Hematopoietic multipotent progenitor cell treated with erythropoietin and hydrocortisone succinate and interleukin-3 and kit ligand, for 6 days (in vitro differentiated cells): ENCODE measurements around the gene LMO2.
"Not testable (repeated sequence)": the region's sequence is repeated elsewhere in the genome, so short reads cannot be mapped to it uniquely, and the experiment has no call there.

Source experiments
- DNase-seq: peaks from one replicate; pipeline ENCODE4 v3.0.0-alpha.2; 2015

The LMO2 gene

DNA sequence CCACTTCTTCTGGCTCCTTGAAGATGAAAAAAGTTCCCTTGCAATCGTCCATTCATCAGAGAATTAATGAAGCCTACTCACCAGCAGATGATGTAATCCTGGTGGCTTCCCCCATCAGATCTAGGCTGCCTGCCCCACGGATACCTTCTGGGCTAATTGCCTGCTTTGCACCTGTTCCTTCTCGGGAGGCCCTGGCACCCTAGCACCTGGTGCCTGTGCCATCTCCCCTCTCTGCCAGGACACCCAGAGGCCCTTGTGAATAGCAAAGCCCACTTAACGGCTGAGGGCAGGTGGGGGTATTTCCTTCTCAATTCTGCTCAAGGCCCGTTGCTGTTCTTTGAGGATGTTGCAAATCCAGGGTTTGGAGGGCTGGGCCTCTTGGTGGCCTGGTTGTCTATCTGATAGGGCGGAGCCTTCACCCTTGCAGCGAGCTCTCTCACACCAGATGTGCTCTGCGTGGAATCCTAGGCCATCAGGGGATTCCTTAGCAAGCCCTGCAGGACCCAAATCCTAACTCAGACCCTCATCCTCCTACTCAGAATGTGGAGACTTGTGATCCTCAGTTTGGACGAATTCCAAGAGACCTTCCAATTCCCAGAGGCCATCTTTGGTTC is at the start of gene LMO2:
TSS of gene LMO2 (minus strand) at position 363 of the 614 bp plus-strand sequence. CDS start 22,360 bp downstream, outside the sequence.
- peak; percentile 92 for DNase-seq

DNA sequence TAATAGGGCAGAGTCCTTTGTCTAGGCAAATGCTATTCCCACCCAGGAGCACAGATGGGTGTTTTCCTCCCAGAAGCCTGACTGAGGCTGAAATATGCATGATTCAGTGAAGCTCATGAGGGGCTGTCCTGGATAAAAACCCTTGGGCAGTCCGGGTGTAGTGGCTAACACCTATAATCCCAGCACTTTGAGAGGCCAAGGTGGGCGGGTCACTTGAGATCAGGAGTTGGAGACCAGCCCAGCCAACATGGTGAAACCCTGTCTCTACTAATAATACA is 48.6 kb upstream of the LMO2 start:
- no peak for DNase-seq

DNA sequence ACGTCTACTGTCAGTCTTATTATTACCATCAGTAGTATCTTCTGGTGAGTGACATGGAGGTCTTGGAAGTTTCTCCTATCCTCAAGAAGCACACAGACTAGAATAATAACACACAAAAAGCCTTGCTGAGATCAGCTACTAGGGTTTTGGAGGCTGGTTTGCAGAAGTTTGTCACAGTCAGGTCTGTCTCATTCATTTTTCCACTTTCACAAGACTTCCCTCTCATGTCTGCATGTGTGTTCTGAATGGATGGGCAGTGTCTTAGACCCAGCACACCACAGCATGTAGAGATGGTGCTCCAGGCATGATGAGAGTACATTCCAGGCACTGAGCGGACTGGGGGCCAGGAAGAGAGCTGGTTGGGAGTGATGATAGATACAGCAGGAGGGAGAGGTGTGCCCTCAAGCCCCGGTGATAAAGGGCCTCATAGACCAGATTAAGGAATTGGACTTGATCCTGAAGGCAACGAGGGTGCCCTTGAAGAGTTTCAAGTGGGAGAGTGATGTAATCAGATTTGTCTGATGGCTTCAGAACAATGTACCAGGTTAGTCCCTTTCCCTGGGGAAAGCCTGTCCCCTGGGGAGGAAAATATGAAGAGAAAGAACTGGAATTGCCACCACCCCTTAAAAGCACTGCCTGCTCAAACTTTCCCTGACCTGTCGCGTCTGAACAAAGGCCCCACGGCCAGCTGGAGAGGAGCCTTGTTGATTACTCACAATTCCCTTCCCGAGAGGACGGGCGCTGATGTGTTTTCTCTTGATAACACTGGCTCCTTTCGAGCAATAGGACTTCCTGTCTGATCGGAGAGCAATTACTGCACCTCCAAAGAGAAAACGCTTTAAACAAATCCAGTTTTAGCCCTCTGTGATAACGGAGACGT is 45.1 kb upstream of the LMO2 start:
- DNase-seq = peak; percentile 87

DNA sequence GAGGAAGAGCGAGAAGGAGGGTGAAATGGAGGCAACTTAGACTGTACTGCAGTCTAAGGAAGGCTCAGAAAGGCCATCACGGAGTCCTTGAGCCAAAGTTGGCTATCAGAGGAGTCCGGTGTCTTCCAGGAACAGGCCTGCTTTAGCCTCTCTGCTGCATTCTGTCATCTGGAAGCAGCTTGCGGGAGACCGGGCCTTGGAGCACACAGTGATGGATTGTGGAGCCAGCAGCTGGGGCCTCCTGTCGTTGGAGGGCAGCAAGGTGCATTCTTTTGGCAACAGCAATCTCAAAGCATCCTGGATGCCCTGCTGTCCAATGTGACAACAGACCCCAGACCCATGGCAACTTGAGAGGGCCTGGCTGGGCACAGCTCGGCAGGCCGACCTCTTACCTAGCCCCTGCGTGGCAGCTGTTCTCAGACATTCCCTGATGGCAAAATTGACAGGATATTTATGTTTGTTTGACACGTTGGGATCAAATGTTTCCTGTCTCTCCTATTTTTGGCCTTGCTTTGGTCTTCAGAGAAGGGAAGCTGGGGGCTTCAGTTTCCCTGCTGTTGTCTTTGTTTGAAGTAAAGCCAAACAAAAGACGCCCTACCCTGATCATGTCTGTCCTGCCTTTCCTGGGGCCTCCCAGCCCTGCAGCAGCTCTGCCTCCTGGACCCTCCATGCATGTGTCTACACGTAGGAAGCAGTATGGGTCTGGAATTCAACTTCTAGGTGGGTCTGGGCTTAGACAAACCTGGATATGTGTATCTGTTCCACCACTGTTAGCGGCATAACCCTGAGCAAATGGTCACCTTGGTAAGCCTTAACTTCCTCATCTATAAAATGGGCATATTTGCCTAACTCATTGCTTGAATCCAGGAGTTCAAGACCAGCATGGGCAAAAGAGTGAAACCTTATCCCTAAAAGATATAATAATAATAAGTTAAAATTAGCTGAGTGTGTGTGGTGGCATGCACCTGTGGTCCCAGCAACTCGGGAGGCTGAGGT is 43.9 kb upstream of the LMO2 start:
- no peak for DNase-seq

DNA sequence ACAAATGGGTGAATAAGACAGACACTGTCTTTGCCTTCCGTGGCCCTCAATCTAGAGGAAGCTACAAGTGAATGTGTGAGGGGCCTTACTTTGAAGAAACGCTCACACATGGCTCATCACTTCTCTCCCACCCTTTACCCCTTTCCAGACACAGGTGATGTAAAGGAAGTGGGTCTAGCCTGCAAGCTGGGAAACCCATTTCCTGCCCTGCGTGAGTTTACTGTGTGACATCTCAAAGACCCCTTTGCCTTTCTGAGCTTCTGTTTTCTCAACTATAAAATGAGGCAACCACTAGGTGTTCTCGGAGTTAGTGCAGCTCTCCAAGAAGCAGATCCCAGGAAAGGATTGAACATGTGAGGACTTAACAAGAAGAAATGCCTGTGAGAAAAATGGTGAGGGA is 43.1 kb upstream of the LMO2 start:
- no peak for DNase-seq

DNA sequence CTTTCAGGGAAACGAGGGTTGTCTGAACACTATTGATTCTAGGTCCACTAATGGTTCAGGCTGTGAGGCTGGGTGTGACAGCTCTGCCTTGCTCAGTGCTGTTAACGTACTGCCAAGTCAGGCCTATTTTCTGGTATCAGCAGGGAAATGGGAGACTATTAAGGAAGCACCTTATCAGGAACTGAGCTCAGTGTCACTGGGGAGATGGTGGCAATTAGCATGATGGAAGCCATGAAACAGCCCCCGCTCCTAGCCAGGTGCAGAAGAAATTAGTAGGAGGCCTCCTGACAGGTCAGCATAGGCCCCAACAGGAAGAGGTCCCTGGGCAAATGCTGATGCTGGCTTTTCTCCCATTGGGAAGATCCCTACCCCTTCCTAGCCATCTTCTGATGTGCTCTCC is 42.6 kb upstream of the LMO2 start:
- no peak for DNase-seq

GRCh38 chr11:33933602-33934001 is 41.7 kb upstream of the LMO2 start:
- no peak for DNase-seq

DNA sequence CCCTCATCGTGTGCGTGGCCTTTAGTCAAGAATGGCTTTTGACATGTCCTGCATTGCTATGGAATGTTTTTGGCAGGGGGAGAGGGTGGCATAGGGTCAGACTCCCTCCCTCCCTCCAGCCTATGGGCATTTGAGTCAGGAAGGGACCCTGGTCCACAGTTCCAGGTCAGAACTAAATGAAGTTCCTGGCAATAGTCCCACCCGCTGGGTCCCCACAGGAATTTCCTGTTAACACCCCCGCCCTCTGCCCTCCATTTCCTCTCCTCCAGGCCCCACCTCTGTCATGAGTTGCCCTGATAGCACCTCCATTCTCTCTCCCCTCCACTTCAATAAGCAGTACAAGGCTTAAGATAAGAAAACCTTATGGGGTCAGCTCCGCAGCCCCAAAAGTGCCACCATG is 40.8 kb upstream of the LMO2 start:
- no peak for DNase-seq

GRCh38 chr11:33931739-33932366 is 40.0 kb upstream of the LMO2 start:
- not testable (repeated sequence) for DNase-seq

DNA sequence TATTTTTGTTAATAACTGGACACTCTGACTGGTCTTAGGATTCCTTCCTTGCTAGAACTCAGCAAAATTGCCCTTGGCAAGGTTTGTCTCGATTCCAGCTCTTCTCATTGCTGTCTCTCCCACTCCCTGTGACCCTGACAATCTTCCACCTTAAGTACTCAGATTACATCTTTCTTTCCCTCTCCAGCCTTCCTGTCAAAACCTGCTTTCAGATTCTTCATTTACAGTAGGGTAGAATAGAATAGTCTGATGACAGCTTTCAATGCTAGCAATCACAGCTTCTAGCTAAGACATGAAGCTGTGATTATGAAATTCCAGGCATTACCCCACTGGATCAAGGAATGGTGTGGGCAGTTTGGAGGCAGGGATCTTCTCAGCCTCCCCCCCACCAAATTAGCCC is 39.2 kb upstream of the LMO2 start:
- no peak for DNase-seq

GRCh38 chr11:33930317-33931021 is 38.6 kb upstream of the LMO2 start:
- peak; percentile 86 for DNase-seq

- no peak for DNase-seq
Observed at GRCh38 chr11:33928564-33928963, 36.7 kb upstream of the LMO2 start.

- no peak for DNase-seq
Observed at GRCh38 chr11:33926671-33927552, 35.0 kb upstream of the LMO2 start.

- DNase-seq = no peak
Observed at GRCh38 chr11:33924341-33924740, 32.5 kb upstream of the LMO2 start.

DNA sequence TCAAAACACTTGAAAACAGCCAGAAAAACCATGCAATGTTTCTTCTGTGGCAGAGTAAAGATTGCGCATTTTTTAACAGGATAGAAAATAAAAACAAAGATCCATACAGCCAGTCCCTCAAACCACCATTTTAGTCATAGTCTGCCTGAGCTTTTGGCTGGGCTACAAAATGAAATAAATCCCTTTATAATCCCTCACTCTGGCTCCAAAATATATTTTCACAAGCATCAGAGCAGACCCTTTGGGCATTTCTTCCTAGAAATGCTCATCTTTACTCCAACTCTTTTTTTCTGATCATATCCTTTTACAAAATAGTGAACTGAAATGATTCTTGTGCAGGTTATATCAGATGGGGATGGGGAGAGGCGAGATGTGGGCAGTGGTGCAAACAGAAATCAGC is 31.8 kb upstream of the LMO2 start:
- no peak for DNase-seq

- no peak for DNase-seq
Observed at GRCh38 chr11:33920838-33921613, 29.1 kb upstream of the LMO2 start.

DNA sequence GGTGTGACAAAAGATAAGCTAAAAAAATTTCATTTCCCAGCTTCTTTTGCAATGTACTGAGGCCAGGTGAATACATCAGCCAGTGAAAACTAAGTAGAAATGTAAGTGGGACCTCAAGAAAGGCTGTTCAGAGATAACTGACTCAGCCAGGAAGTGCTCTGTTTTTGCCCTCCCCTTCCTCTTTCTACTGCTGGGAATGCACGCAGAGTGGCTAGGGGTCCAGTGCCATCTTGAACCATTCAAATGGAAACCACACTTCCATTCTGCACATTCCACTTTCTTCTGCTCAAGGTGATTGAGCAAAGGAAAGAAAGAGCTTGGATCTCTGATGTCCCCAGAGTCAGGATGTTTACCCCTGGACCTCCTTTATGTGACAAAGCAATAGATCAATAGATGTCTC is 27.8 kb upstream of the LMO2 start:
- DNase-seq = no peak

GRCh38 chr11:33917402-33917801 is 25.5 kb upstream of the LMO2 start:
- DNase-seq = not testable (repeated sequence)

- DNase-seq = no peak
Observed at GRCh38 chr11:33916736-33917135, 24.9 kb upstream of the LMO2 start.

- no peak for DNase-seq
Observed at GRCh38 chr11:33915526-33915925, 23.6 kb upstream of the LMO2 start.
